ENCODE measurements around the gene ASPDH. TPM values are rescaled to one million over a fixed set of nuclear protein-coding genes. Genes with fewer than 3 reads are reported as not detected.

ASPDH gene
- polyA plus RNA-seq, 3 donors: not detected

DNA sequence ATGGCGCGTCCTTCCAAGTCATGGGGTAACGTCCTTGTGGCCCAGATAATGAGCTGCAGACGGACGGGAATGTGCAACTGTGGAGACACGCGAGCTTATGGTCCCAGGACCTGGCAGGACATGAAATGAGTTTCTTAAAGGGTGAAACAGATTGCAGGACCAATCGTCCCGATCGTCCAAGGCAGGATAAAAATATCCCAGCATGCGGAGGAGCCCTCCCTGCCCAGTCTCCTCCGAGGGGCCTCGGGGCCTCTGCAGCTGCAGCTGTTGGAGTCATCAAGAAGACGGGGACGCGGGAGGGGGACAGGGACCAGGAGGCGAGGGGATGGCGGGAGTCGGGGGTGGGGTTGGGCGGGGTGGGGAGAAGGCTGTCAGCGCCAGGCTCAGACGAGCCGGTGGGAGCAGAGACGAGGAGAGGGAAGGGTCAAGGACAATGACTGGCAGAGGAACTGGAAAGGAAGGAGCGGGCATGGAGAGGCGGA is 22.7 kb downstream of the ASPDH start:
- Histone ChIP-seq H3K9me3 (replicated peaks in 1 of 2; ENCODE audit: control insufficient read depth in 1 of 2, insufficient read depth in 1 of 2, low read length in 2 of 2) (peaks cover 5 to 15% of the 10 kb centered on the region in 2 donors), H3K4me2 (replicated peaks; ENCODE audit: extremely low read depth, low read length, poor library complexity, severe bottlenecking) (no peak overlapping the region), H3K27me3 (ENCODE audit: control insufficient read depth in 2 of 2, insufficient read depth in 2 of 2, low read length in 2 of 2) (no peaks in the 10 kb centered on the region), H3K27ac (ENCODE audit: low read depth in 1 of 2, low read length in 2 of 2) (no peak overlapping the region), H4K20me1 (ENCODE audit: insufficient read depth, low read length) (no peaks in the 10 kb centered on the region), H3K4me1 (ENCODE audit: control insufficient read depth in 1 of 2, insufficient read depth in 2 of 2, low read length in 2 of 2) (peaks cover 54 to 64% of the 10 kb centered on the region in 2 donors), H3K4me3 (replicated peaks in 1 of 3; ENCODE audit: low read depth in 2 of 3, low read length in 3 of 3) (no peak overlapping the region), H2AFZ (ENCODE audit: insufficient read depth, low read depth, low read length, poor library complexity, severe bottlenecking) (no peak overlapping the region), H3K9ac (ENCODE audit: insufficient read depth, low read length, poor library complexity, severe bottlenecking) (no peak overlapping the region), H3K36me3 (replicated peaks in 1 of 2; ENCODE audit: control insufficient read depth in 1 of 2, insufficient read depth in 2 of 2, low read length in 2 of 2) (no peaks in the 10 kb centered on the region), H3K79me2 (ENCODE audit: insufficient read depth, low read length) (no peaks in the 10 kb centered on the region)
- Mint-ChIP-seq H3K4me3 (peak overlapping the region in 1 of 2 donors; percentile 15), H3K9me3 (peaks cover 7 to 30% (median 19%) of the 10 kb centered on the region in 7 donors), H3K27ac (no peak overlapping the region), H3K4me1 (peaks cover 59% of the 10 kb centered on the region), H3K27me3 (ENCODE audit: low read depth in 3 of 3) (peaks cover 3 to 12% (median 5%) of the 10 kb centered on the region in 3 donors), H3K36me3 (peaks cover 0 to 7% of the 10 kb centered on the region in 2 donors)
- DNase-seq: no peak
- TF ChIP-seq, protein P1, sequence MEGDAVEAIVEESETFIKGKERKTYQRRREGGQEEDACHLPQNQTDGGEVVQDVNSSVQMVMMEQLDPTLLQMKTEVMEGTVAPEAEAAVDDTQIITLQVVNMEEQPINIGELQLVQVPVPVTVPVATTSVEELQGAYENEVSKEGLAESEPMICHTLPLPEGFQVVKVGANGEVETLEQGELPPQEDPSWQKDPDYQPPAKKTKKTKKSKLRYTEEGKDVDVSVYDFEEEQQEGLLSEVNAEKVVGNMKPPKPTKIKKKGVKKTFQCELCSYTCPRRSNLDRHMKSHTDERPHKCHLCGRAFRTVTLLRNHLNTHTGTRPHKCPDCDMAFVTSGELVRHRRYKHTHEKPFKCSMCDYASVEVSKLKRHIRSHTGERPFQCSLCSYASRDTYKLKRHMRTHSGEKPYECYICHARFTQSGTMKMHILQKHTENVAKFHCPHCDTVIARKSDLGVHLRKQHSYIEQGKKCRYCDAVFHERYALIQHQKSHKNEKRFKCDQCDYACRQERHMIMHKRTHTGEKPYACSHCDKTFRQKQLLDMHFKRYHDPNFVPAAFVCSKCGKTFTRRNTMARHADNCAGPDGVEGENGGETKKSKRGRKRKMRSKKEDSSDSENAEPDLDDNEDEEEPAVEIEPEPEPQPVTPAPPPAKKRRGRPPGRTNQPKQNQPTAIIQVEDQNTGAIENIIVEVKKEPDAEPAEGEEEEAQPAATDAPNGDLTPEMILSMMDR (IDR thresholded peaks at IDR 0.05): no peak
- intact Hi-C loops (cut with micrococcal nuclease): no loop called here
- WGBS (ENCODE audit: insufficient coverage): 79% methylated on average over 20 of the region's 26 CpGs

DNA sequence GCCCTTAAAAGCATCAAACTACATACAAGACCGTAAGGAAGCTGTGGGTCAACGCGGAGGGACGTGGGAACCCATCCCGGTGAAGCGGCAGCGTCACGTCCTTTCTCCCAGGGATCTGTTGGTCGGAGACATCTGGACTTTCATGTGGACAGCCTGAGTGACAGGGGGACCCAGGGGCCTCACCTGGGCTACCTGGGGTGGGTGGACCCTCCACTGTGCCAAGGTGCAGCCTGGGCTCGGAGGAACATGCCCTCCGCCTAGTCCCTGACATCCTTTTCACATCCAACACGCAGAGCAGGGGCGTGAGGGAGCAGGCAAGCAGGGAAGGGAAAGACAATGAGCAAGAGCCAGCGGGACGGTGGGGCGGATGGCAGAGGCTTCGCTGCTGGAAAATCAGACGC is 23.3 kb downstream of the ASPDH start:
- DNase-seq: no peak

More for the DNA sequence above, 23.3 kb downstream of the ASPDH start:
- Mint-ChIP-seq H3K27ac (peak overlapping the region in 2 of 7 donors; percentile 43 to 49), H3K4me1 (peaks cover 65% of the 10 kb centered on the region), H3K9me3 (peaks cover 7 to 32% (median 19%) of the 10 kb centered on the region in 7 donors), H3K4me3 (no peak overlapping the region), H3K36me3 (peaks cover 0 to 8% of the 10 kb centered on the region in 2 donors), H3K27me3 (ENCODE audit: low read depth in 3 of 3) (peaks cover 3 to 12% (median 5%) of the 10 kb centered on the region in 3 donors)
- no peak overlapping the region for H3K9ac ChIP-seq (ENCODE audit: insufficient read depth, low read length, poor library complexity, severe bottlenecking)
- H3K4me3 ChIP-seq (replicated peaks in 1 of 3; ENCODE audit: low read depth in 2 of 3, low read length in 3 of 3): no peak overlapping the region
- H3K79me2 ChIP-seq (ENCODE audit: insufficient read depth, low read length): no peaks in the 10 kb centered on the region
- H4K20me1 ChIP-seq (ENCODE audit: insufficient read depth, low read length): no peaks in the 10 kb centered on the region
- H3K36me3 ChIP-seq (replicated peaks in 1 of 2; ENCODE audit: control insufficient read depth in 1 of 2, insufficient read depth in 2 of 2, low read length in 2 of 2): no peaks in the 10 kb centered on the region
- no peak overlapping the region for H3K4me2 ChIP-seq (replicated peaks; ENCODE audit: extremely low read depth, low read length, poor library complexity, severe bottlenecking)
- H3K4me1 ChIP-seq (ENCODE audit: control insufficient read depth in 1 of 2, insufficient read depth in 2 of 2, low read length in 2 of 2): peaks cover 58 to 70% of the 10 kb centered on the region in 2 donors
- 98% methylated on average over 9 of the region's 18 CpGs for WGBS (ENCODE audit: insufficient coverage)
- TF ChIP-seq, protein P1 (IDR thresholded peaks at IDR 0.05): no peak
- H3K9me3 ChIP-seq (replicated peaks in 1 of 2; ENCODE audit: control insufficient read depth in 1 of 2, insufficient read depth in 1 of 2, low read length in 2 of 2): peaks cover 5 to 15% of the 10 kb centered on the region in 2 donors
- H3K27ac ChIP-seq (ENCODE audit: low read depth in 1 of 2, low read length in 2 of 2): no peak overlapping the region
- intact Hi-C loops (cut with micrococcal nuclease): no loop called here
- H2AFZ ChIP-seq (ENCODE audit: insufficient read depth, low read depth, low read length, poor library complexity, severe bottlenecking): no peak overlapping the region
- H3K27me3 ChIP-seq (ENCODE audit: control insufficient read depth in 2 of 2, insufficient read depth in 2 of 2, low read length in 2 of 2): no peaks in the 10 kb centered on the region
